GM10266 (cell line): ENCODE results near the gene SCNN1A.

ENCODE experiments used
- DNase-seq: peaks from one replicate; pipeline ENCODE4 v3.0.0; 2012; ENCODE audit errors: extremely low spot score
- TF ChIP-seq, protein P1 (sequence below): IDR thresholded peaks from 2 replicates; pipeline ENCODE4 v1.5.1; 2012; ENCODE audit warnings: mild to moderate bottlenecking, low read depth; ENCODE audit not compliant: control insufficient read depth, insufficient read depth; ENCODE audit errors: missing control alignments

Gene SCNN1A

DNA sequence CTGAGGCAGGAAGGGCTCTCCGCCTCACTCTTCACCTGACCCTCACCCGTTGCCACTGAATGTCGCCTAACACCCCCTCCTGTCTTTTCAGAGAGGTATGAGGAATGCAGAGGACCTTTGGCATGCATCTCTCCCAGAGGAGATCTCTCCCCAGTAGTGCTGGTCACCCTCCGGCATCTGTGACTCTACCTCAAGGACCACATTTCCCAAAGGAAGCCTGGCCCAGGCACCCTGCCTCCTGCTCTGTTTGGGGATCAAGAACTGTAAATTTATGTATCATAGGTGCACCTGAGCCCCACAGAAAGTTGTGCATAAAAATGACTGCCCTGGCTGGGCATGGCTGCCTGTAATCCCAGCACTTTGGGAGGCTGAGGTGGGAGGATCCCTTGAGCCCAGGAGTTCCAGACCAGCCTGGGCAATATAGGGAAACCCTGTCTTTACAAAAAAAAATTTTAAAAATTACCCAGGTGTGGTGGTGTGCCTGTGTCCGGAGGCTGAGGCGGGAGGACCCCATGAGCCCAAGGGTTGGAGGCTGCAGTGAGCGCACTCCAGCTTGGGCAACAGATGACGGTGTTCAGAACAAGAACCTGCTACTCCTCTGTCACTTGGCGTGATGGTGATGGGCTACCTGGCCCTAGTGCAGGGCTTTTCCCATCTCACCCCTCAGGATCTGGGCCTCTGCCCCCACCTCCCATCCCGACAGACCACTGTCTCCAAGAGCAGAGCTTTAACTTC is 47.2 kb downstream of the SCNN1A start:
- TF ChIP-seq, protein P1, sequence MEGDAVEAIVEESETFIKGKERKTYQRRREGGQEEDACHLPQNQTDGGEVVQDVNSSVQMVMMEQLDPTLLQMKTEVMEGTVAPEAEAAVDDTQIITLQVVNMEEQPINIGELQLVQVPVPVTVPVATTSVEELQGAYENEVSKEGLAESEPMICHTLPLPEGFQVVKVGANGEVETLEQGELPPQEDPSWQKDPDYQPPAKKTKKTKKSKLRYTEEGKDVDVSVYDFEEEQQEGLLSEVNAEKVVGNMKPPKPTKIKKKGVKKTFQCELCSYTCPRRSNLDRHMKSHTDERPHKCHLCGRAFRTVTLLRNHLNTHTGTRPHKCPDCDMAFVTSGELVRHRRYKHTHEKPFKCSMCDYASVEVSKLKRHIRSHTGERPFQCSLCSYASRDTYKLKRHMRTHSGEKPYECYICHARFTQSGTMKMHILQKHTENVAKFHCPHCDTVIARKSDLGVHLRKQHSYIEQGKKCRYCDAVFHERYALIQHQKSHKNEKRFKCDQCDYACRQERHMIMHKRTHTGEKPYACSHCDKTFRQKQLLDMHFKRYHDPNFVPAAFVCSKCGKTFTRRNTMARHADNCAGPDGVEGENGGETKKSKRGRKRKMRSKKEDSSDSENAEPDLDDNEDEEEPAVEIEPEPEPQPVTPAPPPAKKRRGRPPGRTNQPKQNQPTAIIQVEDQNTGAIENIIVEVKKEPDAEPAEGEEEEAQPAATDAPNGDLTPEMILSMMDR, result no peak
- DNase-seq, result no peak

DNA sequence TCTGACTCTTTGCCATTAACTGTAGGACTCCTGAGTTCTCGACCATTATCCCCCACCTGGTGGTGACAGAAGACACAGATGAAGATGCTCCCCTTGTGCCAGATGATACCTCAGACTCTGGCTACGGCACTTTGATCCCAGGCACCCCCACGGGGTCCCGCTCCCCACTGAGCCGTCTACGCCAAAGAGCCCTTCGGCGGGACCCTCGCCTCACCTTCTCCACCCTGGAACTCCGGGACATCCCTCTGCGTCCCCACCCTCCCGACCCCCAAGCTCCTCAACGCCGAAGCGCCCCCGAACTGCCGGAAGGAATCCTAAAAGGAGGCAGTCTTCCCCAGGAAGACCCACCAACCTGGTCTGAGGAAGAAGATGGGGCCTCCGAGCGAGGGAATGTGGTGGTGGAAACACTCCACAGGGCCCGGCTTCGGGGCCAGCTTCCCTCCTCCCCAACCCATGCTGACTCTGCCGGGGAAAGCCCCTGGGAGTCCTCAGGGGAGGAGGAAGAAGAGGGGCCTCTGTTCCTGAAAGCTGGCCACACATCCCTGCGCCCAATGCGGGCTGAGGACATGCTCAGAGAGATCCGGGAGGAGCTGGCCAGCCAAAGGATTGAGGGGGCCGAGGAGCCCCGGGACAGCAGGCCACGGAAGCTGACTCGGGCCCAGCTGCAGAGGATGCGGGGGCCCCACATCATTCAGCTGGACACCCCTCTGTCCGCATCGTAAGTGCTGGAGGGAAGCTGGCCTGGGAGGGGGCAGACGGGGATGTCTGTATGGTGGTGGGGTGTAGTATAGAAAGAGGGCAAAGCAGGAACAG is 47.9 kb downstream of the SCNN1A start:
- TF ChIP-seq, protein P1, result no peak
- DNase-seq, result no peak

DNA sequence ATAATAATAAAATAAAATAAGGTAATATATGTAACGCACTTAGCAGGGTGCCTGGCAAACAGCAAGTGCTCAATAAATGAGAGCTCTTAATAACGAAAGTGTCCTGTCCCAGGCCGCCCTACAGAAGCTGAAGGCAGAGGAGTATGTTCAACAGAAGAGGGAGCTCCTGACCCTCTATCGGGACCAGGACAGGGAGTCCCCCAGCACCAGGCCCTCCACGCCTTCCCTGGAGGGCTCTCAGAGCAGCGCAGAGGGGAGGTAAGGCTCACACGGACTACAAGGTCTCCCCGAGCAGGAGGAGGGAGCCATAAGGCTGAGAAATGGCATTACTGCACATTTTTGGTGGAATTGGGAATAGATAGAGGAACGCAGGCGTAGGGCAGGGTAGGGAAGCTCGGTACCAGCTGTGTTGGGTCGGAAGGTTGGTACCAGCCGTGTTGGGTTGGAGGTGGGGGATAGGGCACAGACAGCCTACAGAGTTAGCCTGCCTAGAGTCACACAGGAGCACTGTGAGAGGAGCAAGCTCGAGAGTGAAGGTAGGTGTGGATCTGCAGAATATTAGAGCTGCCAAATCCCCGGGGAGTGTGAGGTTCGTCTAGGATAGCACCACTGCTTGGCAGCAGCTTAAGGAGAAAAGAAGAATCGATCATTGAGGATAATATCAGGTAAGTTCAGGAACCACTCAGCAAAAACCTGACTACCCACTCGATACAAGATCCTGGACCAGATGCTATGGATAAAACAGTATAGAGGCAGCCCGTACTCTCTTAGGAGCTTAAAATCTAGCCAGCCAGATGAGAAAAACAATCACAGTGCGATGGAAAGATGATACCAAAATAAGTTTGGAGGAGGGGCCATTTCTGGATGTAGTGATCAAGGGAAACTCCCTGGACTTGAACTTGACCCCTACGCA is 48.8 kb downstream of the SCNN1A start:
- DNase-seq, result peak; percentile 68
- TF ChIP-seq, protein P1, result peak; percentile 19

DNA sequence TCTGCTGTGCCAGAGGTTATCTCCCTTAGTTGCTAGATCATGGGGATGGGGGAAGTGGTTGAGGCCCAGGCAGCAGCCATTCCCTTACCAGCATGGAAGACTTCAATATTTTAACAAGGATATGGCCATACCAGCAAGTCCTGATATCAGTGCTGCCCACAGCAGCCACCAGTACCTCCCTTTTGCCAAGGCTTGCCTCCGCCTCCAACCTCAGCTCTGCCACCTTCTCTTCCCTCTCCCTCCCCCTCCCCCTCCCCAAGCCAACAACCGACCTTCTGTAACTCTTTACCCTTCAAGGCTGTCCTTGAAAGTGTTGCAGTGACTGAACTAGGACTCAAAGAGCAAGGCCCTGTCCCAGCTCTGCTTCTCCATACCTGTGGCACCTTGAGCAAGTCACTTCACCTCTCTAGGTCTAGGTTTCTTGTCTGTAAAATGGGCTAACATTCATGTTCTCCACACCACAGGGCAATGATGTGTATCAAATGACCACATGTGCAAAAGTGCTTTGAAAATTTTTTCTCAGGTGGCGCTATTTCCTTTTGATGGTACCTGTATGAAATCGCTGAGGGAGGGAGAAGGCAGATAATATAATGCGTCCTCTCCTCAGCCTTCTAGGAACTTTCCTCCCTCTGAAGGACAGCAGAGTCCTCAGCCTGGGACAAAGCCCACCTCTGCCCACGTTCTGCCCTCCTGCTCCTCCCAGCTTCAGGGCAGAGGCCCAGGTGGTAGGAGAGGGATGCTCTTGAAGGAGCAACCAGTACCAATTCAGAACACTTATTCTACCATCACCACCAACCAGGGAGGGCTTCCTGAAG is 50.2 kb downstream of the SCNN1A start:
- DNase-seq, result no peak
- TF ChIP-seq, protein P1, result no peak

DNA sequence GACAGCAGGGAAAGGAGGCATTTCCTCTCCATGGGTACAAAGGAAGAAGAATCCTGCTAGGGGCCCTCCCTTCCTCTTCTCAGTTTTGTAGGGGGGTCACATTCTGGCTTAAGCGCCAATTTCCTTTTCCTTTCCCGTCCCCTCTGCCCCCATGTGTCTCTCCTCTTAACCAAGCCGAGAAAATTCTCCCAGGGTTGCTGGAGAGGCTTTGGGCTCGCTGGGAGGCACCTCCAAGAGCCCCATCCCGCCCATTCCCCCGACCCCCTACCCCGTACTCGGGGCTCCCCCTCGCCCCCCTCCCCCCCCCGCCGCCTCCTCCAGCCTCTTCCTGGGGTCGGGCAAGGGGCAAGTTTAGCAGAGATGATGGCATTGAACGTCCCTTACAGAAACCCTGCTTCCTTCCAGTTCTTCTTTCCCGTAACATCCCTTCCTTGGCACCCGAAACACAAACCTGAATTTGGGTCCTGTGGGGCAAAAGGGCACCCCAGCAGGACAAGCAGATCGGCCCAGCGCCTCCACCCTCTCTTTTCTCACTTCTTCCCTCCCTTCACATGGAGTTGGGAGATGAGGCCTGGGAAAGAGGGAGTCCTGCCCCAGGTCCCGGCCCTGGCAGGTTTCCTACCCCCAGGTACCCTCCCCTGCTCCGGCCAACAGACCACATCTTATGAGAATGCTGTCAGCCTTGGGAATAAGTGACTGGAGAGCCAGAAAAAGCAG is 51.2 kb downstream of the SCNN1A start:
- TF ChIP-seq, protein P1, result no peak
- no peak for DNase-seq
